ENCODE measurements around the gene ADK. TPM values are rescaled to one million over a fixed set of nuclear protein-coding genes. Genes with fewer than 3 reads are reported as not detected.
A peak's percentile ranks its signal among the peaks of the same experiment; 100 is the strongest.

The ADK gene
- total and polyA plus RNA-seq, 2 of the 4 experiments (the other 2 are of a cell fraction): 30.6 to 40.9 TPM

DNA sequence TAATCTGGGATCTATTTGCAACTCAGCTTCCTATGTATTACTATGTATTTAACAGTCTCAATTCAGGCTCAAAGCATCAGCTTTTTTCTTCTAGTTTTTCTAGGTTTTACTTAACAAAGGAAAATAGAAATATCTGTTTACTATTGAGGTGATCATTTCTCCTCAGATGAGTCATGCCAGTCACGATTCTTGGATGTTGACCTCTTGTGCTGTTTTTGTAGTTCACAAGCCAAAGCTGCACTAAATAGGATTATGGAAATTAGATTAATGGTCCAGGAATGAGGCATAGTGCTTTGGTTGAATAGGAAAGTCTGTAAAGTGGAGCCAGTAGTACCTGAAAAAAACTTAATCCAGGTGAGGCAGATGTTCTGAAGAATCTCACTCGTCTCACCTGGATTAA lies 477.1 kb downstream of the ADK start:
- Histone ChIP-seq H3K79me1 (ENCODE audit: low read depth in 1 of 2, low read length in 2 of 2) (no peaks in the 10 kb centered on the region), H3K23ac (ENCODE audit: low read depth, low read length) (no peak overlapping the region), H2BK15ac (ENCODE audit: low read depth, low read length) (no peak overlapping the region), H3K4me2 (ENCODE audit: low read depth, low read length) (no peak overlapping the region), H2AFZ (replicated peaks; ENCODE audit: low read length, poor library complexity) (no peak overlapping the region), H3K4me3 (ENCODE audit: insufficient read depth, low read depth, low read length) (no peak overlapping the region), H3K36me3 (ENCODE audit: control insufficient read depth, insufficient read depth, low read length) (no peaks in the 10 kb centered on the region), H3K9me1 (ENCODE audit: insufficient read depth, low read length) (no peaks in the 10 kb centered on the region), H2AK5ac (ENCODE audit: low read depth, low read length) (no peak overlapping the region), H3K4ac (ENCODE audit: low read depth, low read length) (no peak overlapping the region), H4K91ac (ENCODE audit: insufficient read depth, low read depth, low read length) (no peak overlapping the region), H4K8ac (ENCODE audit: low read depth in 2 of 2, low read length in 2 of 2) (no peak overlapping the region), H2AK9ac (replicated peaks; ENCODE audit: low read depth, low read length, poor library complexity) (no peak overlapping the region), H3K27me3 (ENCODE audit: control insufficient read depth, insufficient read depth, low read length) (no peaks in the 10 kb centered on the region), H4K5ac (ENCODE audit: low read depth, low read length) (no peak overlapping the region), H3K18ac (ENCODE audit: low read depth, low read length) (no peak overlapping the region), H3K27ac (ENCODE audit: insufficient read depth, low read length) (no peak overlapping the region), H2BK5ac (ENCODE audit: low read depth, low read length, poor library complexity, severe bottlenecking) (no peak overlapping the region), H3K9ac (ENCODE audit: low read depth, low read length) (no peak overlapping the region), H3K56ac (ENCODE audit: extremely low read depth, insufficient read depth, low read length) (no peak overlapping the region), H2BK20ac (ENCODE audit: low read depth, low read length) (no peak overlapping the region), H4K20me1 (ENCODE audit: insufficient read depth, low read length) (no peaks in the 10 kb centered on the region), H3K9me3 (ENCODE audit: control insufficient read depth, insufficient read depth, low read length) (no peaks in the 10 kb centered on the region), H3K4me1 (ENCODE audit: control insufficient read depth, insufficient read depth, low read length) (no peaks in the 10 kb centered on the region), H2BK120ac (ENCODE audit: low read depth, low read length) (no peak overlapping the region), H3K14ac (replicated peaks; ENCODE audit: low read depth, low read length) (no peak overlapping the region)
- ChIA-PET CTCF (interaction anchor here (0.9 kb wide), 1 partner anchor 8 kb away, joined by 5 read pairs; no protein-coding TSS in a partner anchor), POLR2A (ENCODE audit: unreplicated experiment) (no interaction called here)
- DNase-seq (peak; percentile 4), ATAC-seq (ENCODE audit: low read depth) (no peak)
- BruUV-seq (replicated peaks): no TSS peak
- no peak for TF ChIP-seq MAZ (IDR thresholded peaks at IDR 0.05; ENCODE audit: borderline replicate concordance, low read depth, low read length)
- TF ChIP-seq CTCF (conservative IDR thresholded peaks at IDR 0.05; ENCODE audit: low read depth, low read length): no peak
- TF ChIP-seq BHLHE40 (IDR thresholded peaks at IDR 0.05; ENCODE audit: low read depth, low read length): peak; percentile 57; the same call in 1 of the 2 replicates
- TF ChIP-seq CEBPB (IDR thresholded peaks at IDR 0.05; ENCODE audit: low read depth, low read length): no peak
- intact Hi-C loops (cut with micrococcal nuclease) (no loop called here), in situ Hi-C loops (cut with MboI; ENCODE audit: low sequenced_read_pairs) (no loop called here), dilution Hi-C loops (cut with HindIII; ENCODE audit: low sequenced_read_pairs, unreplicated experiment) (no loop called here)
- WGBS, 2 experiments (ENCODE audit: extremely low coverage in 2 of 2, insufficient read length in 1 of 2): no CpG with 5 or more reads among the region's 2 CpGs

Measured in IMR-90 (cell line).